AML-193 (cell line): Measurements from ENCODE around the gene ZFYVE27.

Source experiments
- DNase-seq, 2 experiments: peaks; one replicate each; lab custom pipeline; 2025; lab: John Stamatoyannopoulos, UW

Gene ZFYVE27

GRCh38 chr10:97791824-97792721 lies 55.1 kb downstream of the ZFYVE27 start:
- DNase-seq: peak; percentile 21 to 28

GRCh38 chr10:97795886-97796285 lies 59.0 kb downstream of the ZFYVE27 start:
- no peak for DNase-seq

- DNase-seq: no peak
Observed at GRCh38 chr10:97796651-97797050, 59.7 kb downstream of the ZFYVE27 start.

- DNase-seq: no peak
Observed at GRCh38 chr10:97798958-97799610, 62.2 kb downstream of the ZFYVE27 start.

- DNase-seq: no peak
Observed at GRCh38 chr10:97800474-97800873, 63.5 kb downstream of the ZFYVE27 start.

GRCh38 chr10:97801422-97801821 lies 64.5 kb downstream of the ZFYVE27 start:
- DNase-seq: no peak

GRCh38 chr10:97805096-97805884 lies 68.4 kb downstream of the ZFYVE27 start:
- no peak for DNase-seq

- no peak for DNase-seq
Observed at GRCh38 chr10:97805949-97806348, 69.0 kb downstream of the ZFYVE27 start.

GRCh38 chr10:97810446-97810845 lies 73.5 kb downstream of the ZFYVE27 start:
- DNase-seq: no peak
